GM18867 (cell line): ENCODE data around the gene RIPPLY1.
"Not testable (repeated sequence)": the region's sequence is repeated elsewhere in the genome, so short reads cannot be mapped to it uniquely, and the experiment has no call there.

Experiments
- ATAC-seq: cut with Tn5 transposase; IDR thresholded peaks from one replicate; pipeline ENCODE4 v1.9.1; 2021; ENCODE audit warnings: mild to moderate bottlenecking, moderate library complexity; ENCODE audit not compliant: unreplicated experiment

Gene RIPPLY1

GRCh38 chrX:106917830-106918500 lies 14.8 kb upstream of the RIPPLY1 start:
- ATAC-seq: no peak

DNA sequence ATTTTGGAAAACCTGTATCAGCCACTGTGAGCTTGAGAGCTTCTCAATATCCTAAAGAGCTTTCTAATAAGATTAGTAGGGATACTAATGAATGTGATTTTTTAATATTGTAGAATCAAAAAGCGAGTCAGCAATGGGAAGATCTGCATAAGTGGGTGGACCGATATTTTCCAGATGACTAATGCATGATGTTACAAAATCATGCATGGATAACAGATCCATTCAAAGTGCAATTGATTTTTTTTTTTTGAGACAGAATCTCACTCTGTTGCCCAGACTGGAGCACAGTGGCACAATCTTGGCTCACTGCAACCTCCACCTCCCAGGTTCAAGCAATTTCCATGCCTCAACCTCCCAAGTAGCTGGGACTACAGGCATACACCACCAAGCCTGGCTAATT lies 9.7 kb upstream of the RIPPLY1 start:
- ATAC-seq: no peak

GRCh38 chrX:106906361-106906760 lies 3.2 kb upstream of the RIPPLY1 start:
- no peak for ATAC-seq

GRCh38 chrX:106905064-106905708 lies 2.0 kb upstream of the RIPPLY1 start:
- ATAC-seq: no peak

GRCh38 chrX:106903856-106904528 lies 851 bp upstream of the RIPPLY1 start:
- ATAC-seq: no peak

DNA sequence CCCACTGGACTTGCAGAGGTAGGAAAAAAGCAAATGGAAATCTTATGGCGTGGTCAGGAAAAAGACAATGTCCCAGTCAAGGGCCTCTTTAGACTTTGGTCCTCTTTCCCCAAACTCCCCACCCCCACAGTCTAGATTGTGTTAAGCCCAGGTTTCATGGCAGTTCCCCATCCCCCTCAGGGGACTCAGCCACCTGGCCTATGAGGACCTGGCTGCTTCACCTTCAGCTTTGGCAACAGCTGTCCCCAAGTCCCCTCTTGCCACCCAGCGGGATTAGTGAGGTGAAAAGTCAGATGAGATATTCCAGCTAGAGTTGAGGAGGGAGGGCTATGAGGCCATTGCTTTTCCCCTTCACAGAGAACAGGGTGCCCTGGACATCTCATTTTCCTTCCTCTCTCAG lies 457 bp downstream of the RIPPLY1 start:
- ATAC-seq: no peak

- ATAC-seq: no peak
These were observed 1.3 kb downstream of the RIPPLY1 start for GRCh38 chrX:106901781-106902219.

DNA sequence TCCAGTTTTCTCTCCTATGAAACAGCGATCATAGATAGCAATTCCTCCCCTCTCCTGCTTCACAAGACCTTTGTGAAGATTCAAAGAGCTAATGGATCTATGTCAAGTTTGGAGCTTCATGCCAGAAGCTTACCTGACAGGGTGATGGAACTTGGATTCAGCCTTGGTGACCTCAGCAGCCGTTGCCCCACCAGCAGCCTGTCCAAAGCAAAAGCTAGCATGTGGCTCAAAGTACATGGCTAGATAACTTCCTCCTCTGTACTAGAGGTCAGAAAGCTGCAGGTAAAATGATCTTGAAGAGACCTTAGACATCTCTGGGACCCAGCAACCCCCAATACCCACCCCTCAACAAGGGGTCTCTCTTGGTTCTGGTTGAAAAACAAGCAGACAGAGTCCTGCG lies 1.8 kb downstream of the RIPPLY1 start:
- no peak for ATAC-seq

DNA sequence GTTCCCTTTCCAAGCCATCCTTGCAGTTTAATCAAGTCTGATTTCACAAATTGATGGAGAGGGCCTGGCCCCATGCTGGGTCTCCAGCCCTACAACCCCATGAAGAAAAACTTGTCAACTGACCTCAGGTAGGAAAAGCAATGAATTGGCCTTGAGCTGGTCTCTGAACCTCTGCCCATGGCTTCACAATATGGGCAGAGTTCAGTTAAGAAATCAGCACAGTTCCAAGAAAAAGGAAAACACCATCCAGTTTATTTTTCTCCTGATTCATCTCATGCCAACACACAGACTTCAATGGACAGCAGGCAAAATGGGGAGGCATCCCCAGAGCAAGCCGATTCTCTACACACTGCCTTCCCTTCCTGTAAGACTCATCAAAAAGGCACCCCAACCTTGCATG lies 3.3 kb downstream of the RIPPLY1 start:
- ATAC-seq: no peak

DNA sequence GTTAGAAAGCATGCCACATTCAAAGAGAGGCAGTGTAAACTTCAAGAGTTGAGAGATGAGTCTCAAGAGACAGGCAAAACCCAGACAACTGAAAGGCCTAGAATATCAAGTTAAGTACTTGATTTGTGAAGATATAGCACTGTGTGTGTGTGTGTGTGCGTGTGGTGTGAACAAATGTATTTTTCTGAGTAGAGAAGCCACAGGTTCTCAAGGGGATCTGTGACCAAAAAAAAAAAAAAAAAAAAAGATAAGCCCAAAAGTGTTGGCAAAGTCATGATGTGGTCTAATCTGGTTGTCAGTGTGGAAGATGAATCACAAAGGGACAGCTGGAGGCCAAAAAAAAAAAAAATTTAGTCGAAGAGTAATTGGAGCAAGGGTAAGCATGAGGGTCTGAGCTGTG lies 3.9 kb downstream of the RIPPLY1 start:
- ATAC-seq: no peak

GRCh38 chrX:106898462-106898861 lies 4.7 kb downstream of the RIPPLY1 start:
- peak; percentile 81 for ATAC-seq

DNA sequence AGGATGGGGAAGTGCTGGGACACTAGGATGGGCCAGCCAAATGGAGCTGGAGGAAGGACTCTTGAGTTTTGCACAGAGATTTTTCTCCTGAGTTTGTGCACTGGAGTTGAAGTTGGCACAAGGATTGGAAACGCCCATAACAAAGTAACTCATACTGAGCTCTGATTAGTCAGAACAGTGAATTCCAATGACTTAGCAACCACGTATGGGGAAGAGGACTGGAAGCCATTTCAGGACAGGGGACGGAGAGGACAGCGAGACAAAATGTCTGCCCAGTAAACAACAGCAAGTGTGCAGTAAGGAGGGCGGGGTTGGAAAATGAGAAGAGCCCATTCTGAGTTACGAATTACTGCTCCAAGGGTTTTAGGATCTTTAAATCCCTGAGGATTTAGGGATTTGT lies 5.9 kb downstream of the RIPPLY1 start:
- no peak for ATAC-seq

GRCh38 chrX:106894978-106895452 lies 8.1 kb downstream of the RIPPLY1 start:
- no peak for ATAC-seq

DNA sequence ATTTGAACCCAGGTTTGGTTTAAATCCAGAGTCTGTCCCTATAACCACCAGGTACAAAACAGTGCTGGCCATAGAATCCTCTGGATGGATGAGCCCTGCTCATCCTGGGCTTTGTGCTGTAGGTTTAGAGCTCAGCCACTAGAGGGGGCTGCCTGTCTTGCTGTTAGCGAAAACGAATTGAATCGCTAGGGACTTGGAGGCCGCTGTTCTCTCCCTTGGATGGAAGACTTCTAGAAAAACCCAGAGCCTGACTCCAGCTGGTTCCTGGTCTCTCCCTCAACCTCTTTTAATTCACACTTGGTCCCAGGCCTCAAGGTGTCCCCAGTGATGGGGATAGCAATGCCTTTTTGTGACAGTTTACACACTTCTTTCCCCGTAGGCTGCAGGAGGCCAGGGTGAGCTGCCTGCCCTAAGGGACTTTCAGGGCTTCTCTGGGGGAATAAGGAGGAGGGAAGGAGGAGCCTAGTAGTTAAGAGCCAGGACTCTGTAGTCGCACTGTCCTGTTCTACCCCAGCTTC lies 8.7 kb downstream of the RIPPLY1 start:
- ATAC-seq: peak; percentile 88

- no peak for ATAC-seq
These were observed 11.2 kb downstream of the RIPPLY1 start for GRCh38 chrX:106891762-106892460.

DNA sequence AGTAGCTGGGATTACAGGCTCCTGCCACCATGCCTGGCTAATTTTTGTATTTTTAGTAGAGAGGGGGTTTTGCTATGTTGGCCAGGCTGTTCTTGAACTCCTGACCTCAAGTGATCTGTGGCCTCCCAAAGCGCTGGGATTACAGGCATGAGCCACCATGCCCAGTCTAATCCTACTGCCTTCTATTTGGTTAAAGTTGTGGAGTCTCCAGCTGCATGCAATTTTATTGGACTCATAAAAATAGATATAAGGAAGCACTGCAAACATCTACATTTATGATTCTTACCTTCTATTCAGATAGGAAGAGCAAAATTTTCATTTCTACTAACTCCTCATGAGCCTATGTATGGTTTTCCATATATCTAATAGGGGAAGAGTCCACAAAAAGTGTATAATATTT lies 13.7 kb downstream of the RIPPLY1 start:
- no peak for ATAC-seq

GRCh38 chrX:106875151-106875550 lies 28.0 kb downstream of the RIPPLY1 start:
- ATAC-seq: no peak

- ATAC-seq: peak; percentile 58
These were observed 29.1 kb downstream of the RIPPLY1 start for GRCh38 chrX:106874075-106874474.

DNA sequence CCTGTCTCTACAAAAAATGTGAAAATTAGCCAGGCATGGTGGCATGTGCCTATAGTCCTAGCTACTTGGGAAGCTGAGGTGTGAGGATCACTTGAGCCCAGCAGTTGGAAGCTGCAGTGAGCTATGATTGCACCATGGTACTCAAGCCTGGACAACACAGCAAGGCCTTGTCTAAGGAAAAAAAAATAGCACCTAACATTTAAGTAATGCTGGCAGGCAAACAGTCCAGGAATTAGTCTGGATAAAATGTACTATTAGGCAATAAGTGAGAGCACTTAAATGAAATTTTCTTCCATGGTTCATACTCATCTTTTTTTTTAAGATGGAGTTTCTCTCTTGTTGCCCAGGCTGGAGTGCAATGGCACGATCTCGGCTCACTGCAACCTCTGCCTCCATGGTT lies 30.3 kb downstream of the RIPPLY1 start:
- not testable (repeated sequence) for ATAC-seq

DNA sequence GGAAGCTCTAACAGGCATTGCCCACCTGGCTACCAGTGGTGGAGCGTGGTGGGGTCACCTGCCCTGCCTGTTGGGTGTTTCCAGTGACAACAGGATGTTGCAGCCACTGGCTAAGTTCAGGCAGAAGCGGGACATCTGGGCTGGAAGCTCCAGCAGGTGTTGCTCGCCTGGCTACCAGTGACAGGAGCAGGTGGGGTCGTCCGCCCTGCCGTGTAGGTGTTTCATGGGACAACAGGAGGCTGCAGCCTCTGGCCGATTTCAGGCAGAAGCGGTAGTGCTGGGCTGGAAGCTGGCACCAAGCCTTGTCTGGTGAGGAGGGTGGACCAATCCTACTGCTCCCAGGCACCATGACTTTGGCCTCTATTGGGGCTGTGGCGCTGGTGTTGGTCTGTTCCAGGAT lies 39.4 kb downstream of the RIPPLY1 start:
- ATAC-seq: no peak
